VCaP (cell line): ENCODE data around the gene CRISPLD2.

Experiments
- H3K27ac ChIP-seq: fragments of 450-650 bp; 2 replicates; pipeline ENCODE4 v1.5.1; 2017
- TF ChIP-seq, protein P1 (sequence below): fragments of 450-650 bp; conservative IDR thresholded peaks from 2 replicates; pipeline ENCODE4 v1.5.1; 2017; ENCODE audit warnings: mild to moderate bottlenecking, moderate library complexity

CRISPLD2 gene

DNA sequence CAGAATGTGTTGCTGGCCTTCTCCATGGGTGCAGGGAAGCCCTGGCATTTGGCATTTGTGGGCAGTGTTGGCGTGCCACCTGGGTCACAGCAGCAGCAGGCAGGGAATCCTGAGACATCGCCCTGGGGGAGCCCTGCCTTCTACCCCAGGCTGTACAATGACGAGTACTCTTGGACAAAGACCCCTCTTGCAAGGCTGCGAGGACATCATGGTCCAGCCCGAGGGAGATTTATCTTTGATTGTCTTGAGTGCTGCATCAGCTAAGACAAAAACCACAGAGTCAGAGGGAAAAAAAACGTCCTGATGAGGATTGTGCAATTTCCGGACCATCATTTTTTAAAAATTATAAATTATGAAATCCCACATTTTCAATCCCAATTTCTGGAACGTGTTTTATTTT, 3.7 kb downstream of the CRISPLD2 start:
- no peak overlapping the region for H3K27ac ChIP-seq
- TF ChIP-seq, protein P1, sequence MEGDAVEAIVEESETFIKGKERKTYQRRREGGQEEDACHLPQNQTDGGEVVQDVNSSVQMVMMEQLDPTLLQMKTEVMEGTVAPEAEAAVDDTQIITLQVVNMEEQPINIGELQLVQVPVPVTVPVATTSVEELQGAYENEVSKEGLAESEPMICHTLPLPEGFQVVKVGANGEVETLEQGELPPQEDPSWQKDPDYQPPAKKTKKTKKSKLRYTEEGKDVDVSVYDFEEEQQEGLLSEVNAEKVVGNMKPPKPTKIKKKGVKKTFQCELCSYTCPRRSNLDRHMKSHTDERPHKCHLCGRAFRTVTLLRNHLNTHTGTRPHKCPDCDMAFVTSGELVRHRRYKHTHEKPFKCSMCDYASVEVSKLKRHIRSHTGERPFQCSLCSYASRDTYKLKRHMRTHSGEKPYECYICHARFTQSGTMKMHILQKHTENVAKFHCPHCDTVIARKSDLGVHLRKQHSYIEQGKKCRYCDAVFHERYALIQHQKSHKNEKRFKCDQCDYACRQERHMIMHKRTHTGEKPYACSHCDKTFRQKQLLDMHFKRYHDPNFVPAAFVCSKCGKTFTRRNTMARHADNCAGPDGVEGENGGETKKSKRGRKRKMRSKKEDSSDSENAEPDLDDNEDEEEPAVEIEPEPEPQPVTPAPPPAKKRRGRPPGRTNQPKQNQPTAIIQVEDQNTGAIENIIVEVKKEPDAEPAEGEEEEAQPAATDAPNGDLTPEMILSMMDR: no peak

DNA sequence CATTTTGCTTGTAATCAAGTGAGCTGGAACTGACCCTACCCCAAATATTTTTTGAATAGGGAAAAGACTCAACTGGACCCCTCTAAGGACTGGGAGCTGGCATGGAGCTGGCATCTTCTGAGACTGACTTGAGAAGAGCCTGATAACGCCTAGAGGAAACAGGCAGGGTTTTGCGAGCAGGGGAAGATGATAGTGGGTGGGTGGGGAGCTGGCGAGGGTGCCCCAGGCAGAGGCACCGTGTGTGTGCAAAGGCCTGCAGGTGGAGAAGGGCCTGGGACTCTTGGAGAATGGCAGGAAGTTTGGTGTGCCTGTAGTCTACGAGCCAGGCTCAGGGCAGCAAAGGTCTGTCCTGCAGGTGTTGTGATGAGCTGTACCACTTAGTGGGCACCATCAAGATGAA, 4.1 kb downstream of the CRISPLD2 start:
- no peak overlapping the region for H3K27ac ChIP-seq
- TF ChIP-seq, protein P1: no peak

DNA sequence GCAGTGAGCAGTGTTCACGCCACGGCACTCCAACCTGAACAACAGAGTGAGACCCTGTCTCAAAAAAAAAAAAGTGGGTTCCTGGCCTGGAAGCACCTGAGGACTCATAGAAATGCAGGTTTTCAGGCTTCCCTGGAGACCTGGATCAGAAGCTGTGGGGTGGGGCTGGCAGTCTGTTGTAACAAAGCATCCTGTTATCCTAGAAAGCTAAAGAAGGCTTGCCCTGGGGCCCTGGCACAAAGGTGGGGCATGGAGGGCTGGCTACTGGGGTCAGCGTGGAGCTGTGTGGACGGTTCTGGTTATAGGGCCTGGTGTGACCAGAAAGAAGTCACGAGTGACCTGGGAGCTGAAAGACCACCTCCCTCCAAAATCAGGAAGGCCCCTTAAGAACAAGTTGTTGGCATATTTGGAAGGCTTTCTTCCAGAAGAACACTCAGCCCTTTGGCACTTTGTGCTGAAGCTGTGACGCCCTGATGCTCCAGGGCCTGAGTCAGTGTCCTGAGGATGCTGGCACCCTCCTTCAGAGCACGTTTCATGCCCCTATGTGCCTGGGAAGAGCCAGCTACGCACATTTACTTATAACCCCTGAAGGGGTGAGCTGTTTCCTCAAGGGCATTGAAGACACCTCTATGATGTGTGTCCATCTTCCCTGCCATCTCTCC, 6.2 kb downstream of the CRISPLD2 start:
- no peak overlapping the region for H3K27ac ChIP-seq

DNA sequence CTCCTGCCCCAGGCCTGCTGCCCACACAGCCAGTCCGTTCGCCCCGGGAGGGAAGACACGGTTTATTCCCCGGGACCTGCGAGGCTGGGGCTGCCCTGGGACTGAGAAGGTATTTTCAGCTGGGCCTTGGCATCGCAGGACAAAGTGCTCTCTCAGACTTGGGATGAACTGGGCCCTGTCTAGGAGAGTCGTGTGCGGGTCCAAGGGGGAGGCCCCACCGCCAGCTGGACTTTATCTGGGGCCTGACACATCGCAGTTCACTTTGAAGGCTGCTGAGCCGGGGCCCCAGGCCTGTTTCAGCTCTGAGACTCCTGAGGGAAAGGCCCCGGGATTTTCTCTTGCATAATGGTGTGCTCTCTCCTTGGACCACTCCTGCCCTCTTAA, 6.8 kb downstream of the CRISPLD2 start:
- H3K27ac ChIP-seq: no peak overlapping the region
- TF ChIP-seq, protein P1: no peak

More for the DNA sequence above, 6.2 kb downstream of the CRISPLD2 start:
- TF ChIP-seq, protein P1: no peak

DNA sequence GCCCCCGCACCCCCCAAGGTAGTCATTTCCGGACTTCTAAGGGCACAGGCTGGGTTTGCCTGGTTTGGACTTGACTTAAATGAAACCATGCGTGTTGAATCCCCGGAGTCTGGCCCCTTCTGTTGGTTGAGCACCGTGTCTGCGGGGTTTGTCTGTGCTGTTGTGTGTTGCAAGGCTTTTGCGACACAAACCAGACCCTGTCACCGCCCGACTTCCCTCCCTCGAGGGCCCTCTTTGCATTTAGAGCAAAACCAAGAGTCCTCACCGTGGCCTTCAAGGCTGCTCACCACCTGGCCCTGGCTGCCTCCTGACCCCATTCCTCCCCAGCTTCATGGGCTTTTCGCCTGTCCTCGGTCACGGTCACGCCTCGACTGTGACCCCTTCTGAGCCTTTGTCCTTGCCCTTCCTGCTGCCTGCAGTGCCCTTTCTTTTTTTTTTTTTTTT, 7.4 kb downstream of the CRISPLD2 start:
- no peak overlapping the region for H3K27ac ChIP-seq
- TF ChIP-seq, protein P1: no peak

DNA sequence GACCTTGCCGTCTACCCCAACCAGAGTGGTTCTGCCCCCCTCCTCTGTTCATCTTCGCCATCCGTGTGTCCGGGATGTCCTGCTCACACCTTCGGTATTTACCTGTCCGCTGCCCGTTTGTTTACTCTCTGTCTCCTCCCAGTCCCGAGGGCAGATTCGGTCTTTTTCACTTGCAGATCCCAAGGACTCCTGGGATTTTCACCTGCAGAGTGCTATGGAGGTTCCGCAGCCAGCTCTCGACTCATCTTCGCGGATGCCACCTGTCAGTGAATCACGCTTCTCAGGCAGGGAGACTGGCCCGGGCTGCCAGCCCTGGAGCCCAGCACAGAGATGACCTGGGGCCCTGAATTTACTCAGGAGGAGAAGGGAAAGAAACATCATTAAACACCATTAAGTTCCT, 8.1 kb downstream of the CRISPLD2 start:
- no peak overlapping the region for H3K27ac ChIP-seq
- TF ChIP-seq, protein P1: no peak

DNA sequence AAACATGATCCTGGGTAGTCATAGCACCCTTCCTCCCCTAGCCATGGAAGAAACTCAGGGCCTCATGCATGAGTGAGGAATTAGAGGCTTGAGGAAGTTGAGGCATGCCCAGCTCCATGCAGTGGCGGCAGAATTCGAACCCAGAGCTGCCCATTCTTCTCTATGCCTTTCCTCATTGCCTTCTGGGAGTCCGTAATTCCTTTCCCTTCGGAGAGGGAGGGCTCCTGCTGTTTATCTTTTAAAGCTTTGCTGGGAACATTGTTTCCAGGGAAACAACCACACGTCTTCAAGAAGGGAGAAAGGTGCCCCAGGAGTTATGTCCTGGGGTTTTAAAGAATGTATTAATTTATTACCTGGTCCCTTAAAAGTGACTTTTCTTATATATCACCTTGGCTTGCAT, 8.5 kb downstream of the CRISPLD2 start:
- TF ChIP-seq, protein P1: no peak
- no peak overlapping the region for H3K27ac ChIP-seq
